Measurements from ENCODE around the gene MNDA. TPM values are rescaled to one million over a fixed set of nuclear protein-coding genes. Genes with fewer than 3 reads are reported as not detected.

The MNDA gene
- not detected in 2 replicates for total RNA-seq (2021)
- long read RNA-seq: 0 reads

DNA sequence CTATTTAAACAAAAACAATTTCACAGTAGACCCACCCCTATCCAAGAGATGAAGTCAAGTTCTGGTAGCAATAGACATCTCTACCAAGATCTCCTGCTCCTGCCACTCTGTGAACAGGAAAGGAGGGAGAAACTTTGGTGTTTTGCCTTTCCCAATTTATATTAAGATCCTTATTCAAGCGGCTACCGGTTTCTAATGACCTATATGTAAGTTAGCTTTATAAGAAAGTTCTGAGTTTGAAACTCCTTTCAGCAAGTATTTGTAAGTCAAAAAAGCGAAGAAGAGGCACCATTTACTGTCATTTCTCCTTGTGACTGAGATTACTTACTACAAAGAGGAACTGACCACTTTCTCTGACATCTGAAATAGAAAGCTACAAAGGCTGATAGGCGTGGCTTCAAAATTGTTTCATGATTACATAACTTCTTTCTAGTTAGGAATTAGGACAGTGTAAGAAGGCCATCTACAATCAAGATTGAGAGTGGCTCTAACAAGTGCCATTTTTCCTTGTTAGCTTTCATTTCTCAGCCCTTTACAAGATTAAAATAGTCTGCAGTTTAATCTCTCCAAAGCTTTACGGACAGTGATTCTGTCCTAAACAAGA lies at the start of gene MNDA:
Gene MNDA, plus strand, starts transcription at position 448 of the 604 bp plus-strand sequence. CDS start 10,803 bp downstream, outside the sequence.
- Histone ChIP-seq H3K9ac (ENCODE audit: extremely low read depth, insufficient read length, low read length) (no peak within 1 kb of the TSS), H3K9me3 (ENCODE audit: control insufficient read depth, low read depth, low read length) (no peaks in the 10 kb centered on the region), H2BK12ac (ENCODE audit: insufficient read length, low read depth, low read length) (no peak within 1 kb of the TSS), H4K20me1 (ENCODE audit: control insufficient read depth, insufficient read depth, insufficient read length) (no peaks in the 10 kb centered on the region), H4K91ac (ENCODE audit: insufficient read length, low read depth, low read length) (no peak within 1 kb of the TSS), H3K4me2 (ENCODE audit: insufficient read depth, insufficient read length, low read length) (no peak within 1 kb of the TSS), H4K8ac (replicated peaks; ENCODE audit: insufficient read length, low read depth, low read length) (no peak within 1 kb of the TSS), H3K14ac (ENCODE audit: insufficient read depth, low read length) (no peak within 1 kb of the TSS), H2AK5ac (ENCODE audit: insufficient read length, low read length) (no peak within 1 kb of the TSS), H3K18ac (ENCODE audit: insufficient read length, low read depth, low read length) (no peak within 1 kb of the TSS), H3K23ac (ENCODE audit: insufficient read length, low read depth, low read length) (no peak within 1 kb of the TSS), H2BK5ac (ENCODE audit: insufficient read length, low read length) (no peak within 1 kb of the TSS), H2BK15ac (ENCODE audit: low read depth, low read length) (no peak within 1 kb of the TSS), H3K79me2 (ENCODE audit: insufficient read depth, low read length) (no peaks in the 10 kb centered on the region), H2BK20ac (ENCODE audit: low read depth, low read length, poor library complexity, severe bottlenecking) (no peak within 1 kb of the TSS), H3K27ac (ENCODE audit: insufficient read length, low read depth, low read length) (no peak within 1 kb of the TSS), H4K5ac (ENCODE audit: insufficient read length, low read depth, low read length) (no peak within 1 kb of the TSS), H2BK120ac (ENCODE audit: low read depth, low read length, poor library complexity, severe bottlenecking) (no peak within 1 kb of the TSS), H3K4ac (ENCODE audit: low read depth, low read length) (no peak within 1 kb of the TSS), H3K23me2 (ENCODE audit: insufficient read length, low read depth, low read length, poor library complexity, severe bottlenecking) (no peaks in the 10 kb centered on the region), H3K79me1 (ENCODE audit: insufficient read depth, low read depth, low read length, poor library complexity, severe bottlenecking) (no peaks in the 10 kb centered on the region), H3K27me3 (ENCODE audit: insufficient read depth, low read length) (no peaks in the 10 kb centered on the region), H3K4me1 (ENCODE audit: insufficient read depth, low read length) (no peaks in the 10 kb centered on the region), H3T11ph (ENCODE audit: low read length) (no peak within 1 kb of the TSS), H3K56ac (ENCODE audit: insufficient read length, low read depth, low read length) (no peak within 1 kb of the TSS), H2AFZ (ENCODE audit: low read length) (no peak within 1 kb of the TSS)
- Mint-ChIP-seq H3K27ac (no peak within 1 kb of the TSS; a peak in 1 of 7 replicates), H3K9me3 (peaks cover 33 to 37% of the 10 kb centered on the region in 2 experiments), H3K27me3 (ENCODE audit: low read depth) (peaks cover 1% of the 10 kb centered on the region; the same call in 1 of the 2 replicates), H3K4me3 (no peak within 1 kb of the TSS), H3K36me3 (ENCODE audit: insufficient read depth in 1 of 3, low read depth in 3 of 3) (peaks cover 6 to 28% (median 18%) of the 10 kb centered on the region in 3 experiments), H3K4me1 (no peaks in the 10 kb centered on the region)
- no peak for DNase-seq
- WGBS (ENCODE audit: extremely low coverage, insufficient read length, low lambda C conversion rate): no CpG with 5 or more reads among the region's 5 CpGs
- TF ChIP-seq, protein P1, sequence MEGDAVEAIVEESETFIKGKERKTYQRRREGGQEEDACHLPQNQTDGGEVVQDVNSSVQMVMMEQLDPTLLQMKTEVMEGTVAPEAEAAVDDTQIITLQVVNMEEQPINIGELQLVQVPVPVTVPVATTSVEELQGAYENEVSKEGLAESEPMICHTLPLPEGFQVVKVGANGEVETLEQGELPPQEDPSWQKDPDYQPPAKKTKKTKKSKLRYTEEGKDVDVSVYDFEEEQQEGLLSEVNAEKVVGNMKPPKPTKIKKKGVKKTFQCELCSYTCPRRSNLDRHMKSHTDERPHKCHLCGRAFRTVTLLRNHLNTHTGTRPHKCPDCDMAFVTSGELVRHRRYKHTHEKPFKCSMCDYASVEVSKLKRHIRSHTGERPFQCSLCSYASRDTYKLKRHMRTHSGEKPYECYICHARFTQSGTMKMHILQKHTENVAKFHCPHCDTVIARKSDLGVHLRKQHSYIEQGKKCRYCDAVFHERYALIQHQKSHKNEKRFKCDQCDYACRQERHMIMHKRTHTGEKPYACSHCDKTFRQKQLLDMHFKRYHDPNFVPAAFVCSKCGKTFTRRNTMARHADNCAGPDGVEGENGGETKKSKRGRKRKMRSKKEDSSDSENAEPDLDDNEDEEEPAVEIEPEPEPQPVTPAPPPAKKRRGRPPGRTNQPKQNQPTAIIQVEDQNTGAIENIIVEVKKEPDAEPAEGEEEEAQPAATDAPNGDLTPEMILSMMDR (conservative IDR thresholded peaks at IDR 0.05): no peak

Measured in H9 (cell line).